PFSK-1 (cell line): Measurements from ENCODE around the gene ACR.

ENCODE experiments used
- FOXP2 ChIP-seq: optimal IDR thresholded peaks from 2 replicates; pipeline ENCODE3; 2011; ENCODE audit warnings: borderline replicate concordance, control low read depth, inconsistent platforms; ENCODE audit not compliant: insufficient read depth; ENCODE audit errors: extremely low read length, extremely low read depth
- POLR2AphosphoS5 ChIP-seq: IDR thresholded peaks from 2 replicates; pipeline ENCODE4 v1.6.1; 2012; ENCODE audit warnings: low read depth, mild to moderate bottlenecking, control low read depth, low read length, moderate library complexity
- SIN3A ChIP-seq: IDR thresholded peaks from 2 replicates; pipeline ENCODE4 v1.6.1; 2012; ENCODE audit warnings: mild to moderate bottlenecking, low read length, moderate library complexity, borderline replicate concordance; ENCODE audit not compliant: insufficient read depth
- TAF1 ChIP-seq: IDR thresholded peaks from 2 replicates; pipeline ENCODE4 v1.6.1; 2012; ENCODE audit warnings: low read length, control low read depth, borderline replicate concordance; ENCODE audit not compliant: insufficient read depth
- TF ChIP-seq, protein P1 (sequence below), 2 experiments: IDR thresholded peaks; 2 replicates each; pipeline versions ENCODE4 v1.6.1 to v1.8.0; 2011 to 2012; ENCODE audit warnings: low read depth in 2 of 2, low read length in 2 of 2, control low read depth in 1 of 2, inconsistent platforms in 1 of 2, mild to moderate bottlenecking in 1 of 2, moderate library complexity in 1 of 2; ENCODE audit not compliant: insufficient read depth in 1 of 2

ACR gene

GRCh38 chr22:50706481-50707125 is 31.4 kb upstream of the ACR start:
- no peak for TF ChIP-seq FOXP2
- TF ChIP-seq, protein P1, sequence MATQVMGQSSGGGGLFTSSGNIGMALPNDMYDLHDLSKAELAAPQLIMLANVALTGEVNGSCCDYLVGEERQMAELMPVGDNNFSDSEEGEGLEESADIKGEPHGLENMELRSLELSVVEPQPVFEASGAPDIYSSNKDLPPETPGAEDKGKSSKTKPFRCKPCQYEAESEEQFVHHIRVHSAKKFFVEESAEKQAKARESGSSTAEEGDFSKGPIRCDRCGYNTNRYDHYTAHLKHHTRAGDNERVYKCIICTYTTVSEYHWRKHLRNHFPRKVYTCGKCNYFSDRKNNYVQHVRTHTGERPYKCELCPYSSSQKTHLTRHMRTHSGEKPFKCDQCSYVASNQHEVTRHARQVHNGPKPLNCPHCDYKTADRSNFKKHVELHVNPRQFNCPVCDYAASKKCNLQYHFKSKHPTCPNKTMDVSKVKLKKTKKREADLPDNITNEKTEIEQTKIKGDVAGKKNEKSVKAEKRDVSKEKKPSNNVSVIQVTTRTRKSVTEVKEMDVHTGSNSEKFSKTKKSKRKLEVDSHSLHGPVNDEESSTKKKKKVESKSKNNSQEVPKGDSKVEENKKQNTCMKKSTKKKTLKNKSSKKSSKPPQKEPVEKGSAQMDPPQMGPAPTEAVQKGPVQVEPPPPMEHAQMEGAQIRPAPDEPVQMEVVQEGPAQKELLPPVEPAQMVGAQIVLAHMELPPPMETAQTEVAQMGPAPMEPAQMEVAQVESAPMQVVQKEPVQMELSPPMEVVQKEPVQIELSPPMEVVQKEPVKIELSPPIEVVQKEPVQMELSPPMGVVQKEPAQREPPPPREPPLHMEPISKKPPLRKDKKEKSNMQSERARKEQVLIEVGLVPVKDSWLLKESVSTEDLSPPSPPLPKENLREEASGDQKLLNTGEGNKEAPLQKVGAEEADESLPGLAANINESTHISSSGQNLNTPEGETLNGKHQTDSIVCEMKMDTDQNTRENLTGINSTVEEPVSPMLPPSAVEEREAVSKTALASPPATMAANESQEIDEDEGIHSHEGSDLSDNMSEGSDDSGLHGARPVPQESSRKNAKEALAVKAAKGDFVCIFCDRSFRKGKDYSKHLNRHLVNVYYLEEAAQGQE (IDR thresholded peaks at IDR 0.05; ENCODE audit: insufficient read depth in 1 of 2, low read depth in 2 of 2, low read length in 2 of 2) = no peak
- TF ChIP-seq SIN3A = no peak
- TF ChIP-seq TAF1 = no peak
- no peak for TF ChIP-seq POLR2AphosphoS5

GRCh38 chr22:50708474-50708873 is 29.5 kb upstream of the ACR start:
- TF ChIP-seq TAF1 = no peak
- no peak for TF ChIP-seq POLR2AphosphoS5

DNA sequence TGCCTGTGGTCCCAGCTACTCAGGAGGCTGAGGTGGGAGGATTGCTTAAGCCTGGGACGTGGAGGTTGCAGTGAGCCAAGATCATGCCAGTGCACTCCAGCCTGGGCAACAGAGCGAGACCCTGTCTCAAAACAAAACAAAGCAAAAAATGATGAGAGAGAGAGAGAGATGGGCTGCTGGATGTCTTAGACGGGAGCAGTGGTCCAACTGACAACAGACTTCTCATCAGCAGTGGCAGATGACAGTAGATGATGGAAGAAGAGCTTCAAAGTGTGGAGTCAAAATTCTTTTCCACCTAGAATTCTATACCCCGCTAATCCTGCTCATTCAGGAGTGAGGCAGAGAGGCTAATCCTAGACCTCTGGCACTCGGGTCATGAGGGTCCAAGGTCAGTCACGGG is 29.0 kb upstream of the ACR start:
- TF ChIP-seq SIN3A (no peak), TAF1 (no peak), FOXP2 (no peak), POLR2AphosphoS5 (no peak)
- TF ChIP-seq, protein P1 (IDR thresholded peaks at IDR 0.05; ENCODE audit: insufficient read depth in 1 of 2, low read depth in 2 of 2, low read length in 2 of 2) = no peak

DNA sequence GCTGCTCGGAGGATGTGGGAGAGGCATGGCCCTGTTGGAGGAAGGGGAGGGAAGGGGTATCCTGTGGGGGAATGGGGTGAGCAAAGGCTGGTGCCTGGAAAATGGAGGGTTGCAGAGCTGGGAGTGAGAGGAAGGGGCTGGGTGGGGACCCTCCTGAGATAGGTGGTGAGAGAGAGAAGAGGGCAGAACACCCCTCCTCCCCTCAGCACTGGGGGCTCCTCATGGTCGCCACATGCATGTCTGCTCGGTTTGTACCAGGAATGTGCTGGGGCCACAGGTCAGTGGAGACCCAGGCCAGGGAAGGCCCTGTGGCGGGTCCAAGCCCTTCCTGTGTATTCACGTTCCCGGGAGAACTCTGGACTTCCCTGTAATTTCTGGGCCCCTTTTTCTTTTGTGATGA is 27.8 kb upstream of the ACR start:
- TF ChIP-seq FOXP2 (no peak), SIN3A (no peak), TAF1 (no peak), POLR2AphosphoS5 (no peak)
- TF ChIP-seq, protein P1 (IDR thresholded peaks at IDR 0.05; ENCODE audit: insufficient read depth in 1 of 2, low read depth in 2 of 2, low read length in 2 of 2) = no peak

GRCh38 chr22:50710886-50711285 is 27.1 kb upstream of the ACR start:
- TF ChIP-seq FOXP2 (no peak), SIN3A (no peak), TAF1 (no peak), POLR2AphosphoS5 (no peak)
- TF ChIP-seq, protein P1 (IDR thresholded peaks at IDR 0.05; ENCODE audit: insufficient read depth in 1 of 2, low read depth in 2 of 2, low read length in 2 of 2) = no peak
